HepG2 (cell line): ENCODE data around the gene TMEM141. TPM values are rescaled to one million over a fixed set of nuclear protein-coding genes. Genes with fewer than 3 reads are reported as not detected.

Source experiments
- ARID2 ChIP-seq: sonication (generic); formaldehyde crosslinking; IDR thresholded peaks from 2 replicates; pipeline ENCODE4 v1.8.1; 2022; ENCODE audit warnings: mild to moderate bottlenecking, missing genetic modification reagents, borderline replicate concordance
- BRCA1 ChIP-seq: sonication (generic); formaldehyde crosslinking; IDR thresholded peaks from 2 replicates; pipeline ENCODE4 v1.4.0; 2020; ENCODE audit warnings: missing genetic modification reagents
- ELK4 ChIP-seq: sonication (generic); formaldehyde crosslinking; IDR thresholded peaks from 2 replicates; pipeline ENCODE4 v1.9.0; 2021; ENCODE audit warnings: missing genetic modification reagents, borderline replicate concordance
- GTF3A ChIP-seq: sonication (generic); formaldehyde crosslinking; conservative IDR thresholded peaks from 2 replicates; pipeline ENCODE4 v1.4.0; 2020; ENCODE audit warnings: mild to moderate bottlenecking, missing genetic modification reagents
- MIER2 ChIP-seq: IDR thresholded peaks from 2 replicates; pipeline ENCODE4 v1.6.1; 2016; ENCODE audit warnings: missing biosample characterization, missing genetic modification reagents
- MIXL1 ChIP-seq: IDR thresholded peaks from 2 replicates; pipeline ENCODE4 v1.6.1; 2016
- MTA1 ChIP-seq: sonication (generic); formaldehyde crosslinking; IDR thresholded peaks from 2 replicates; pipeline ENCODE4 v1.4.0; 2020; ENCODE audit warnings: missing genetic modification reagents, mild to moderate bottlenecking, borderline replicate concordance
- MXD4 ChIP-seq: IDR thresholded peaks from 2 replicates; pipeline ENCODE4 v1.6.1; 2016; ENCODE audit warnings: mild to moderate bottlenecking, missing biosample characterization, missing genetic modification reagents
- ONECUT2 ChIP-seq: sonication (generic); formaldehyde crosslinking; IDR thresholded peaks from 2 replicates; pipeline ENCODE4 v1.4.0; 2020; ENCODE audit warnings: missing genetic modification reagents
- PHF21A ChIP-seq: sonication (generic); formaldehyde crosslinking; IDR thresholded peaks from 2 replicates; pipeline ENCODE4 v1.5.0; 2020; ENCODE audit warnings: mild to moderate bottlenecking, missing genetic modification reagents
- SNAPC2 ChIP-seq: sonication (generic); formaldehyde crosslinking; IDR thresholded peaks from 2 replicates; pipeline ENCODE4 v1.8.1; 2022; ENCODE audit warnings: mild to moderate bottlenecking, missing genetic modification reagents
- SOX13 ChIP-seq, 3 experiments: fragments of 450-650 bp in 1 of 3; sonication (generic) in 1 of 3; formaldehyde crosslinking in 1 of 3; IDR thresholded peaks in 2 of 3; conservative IDR thresholded peaks in 1 of 3; 2 replicates each; pipeline versions ENCODE4 v1.5.0 to v1.6.1; 2016 to 2020; ENCODE audit warnings: antibody characterized with exemption in 1 of 3, mild to moderate bottlenecking in 1 of 3, missing compliant biosample characterization in 1 of 3, missing genetic modification reagents in 1 of 3, moderate library complexity in 1 of 3
- ZEB1 ChIP-seq: IDR thresholded peaks from 2 replicates; pipeline ENCODE4 v1.6.1; 2012; ENCODE audit warnings: mild to moderate bottlenecking, low read depth, inconsistent platforms; ENCODE audit not compliant: insufficient replicate concordance
- ZFP82 ChIP-seq: sonication (generic); formaldehyde crosslinking; IDR thresholded peaks from 2 replicates; pipeline ENCODE4 v1.5.1; 2020; ENCODE audit warnings: mild to moderate bottlenecking, missing genetic modification reagents, borderline replicate concordance
- ZKSCAN8 ChIP-seq: IDR thresholded peaks from 2 replicates; pipeline ENCODE4 v1.6.1; 2016; ENCODE audit warnings: borderline replicate concordance, missing genetic modification reagents, missing compliant biosample characterization
- ZMAT3 ChIP-seq: sonication (generic); formaldehyde crosslinking; conservative IDR thresholded peaks from 2 replicates; pipeline ENCODE4 v1.7.0; 2021; ENCODE audit warnings: missing genetic modification reagents
- ZNF12 ChIP-seq: sonication (generic); formaldehyde crosslinking; IDR thresholded peaks from 2 replicates; pipeline ENCODE4 v1.5.0; 2020; ENCODE audit warnings: missing genetic modification reagents
- ZNF30 ChIP-seq: sonication (generic); formaldehyde crosslinking; IDR thresholded peaks from 2 replicates; pipeline ENCODE4 v1.5.0; 2020; ENCODE audit warnings: mild to moderate bottlenecking, missing genetic modification reagents
- ZNF674 ChIP-seq: sonication (generic); formaldehyde crosslinking; IDR thresholded peaks from 2 replicates; pipeline ENCODE4 v1.5.0; 2020; ENCODE audit warnings: low read depth, mild to moderate bottlenecking, missing genetic modification reagents
- polyA plus RNA-seq, 8 experiments: library from polyadenylated mRNA; depleted of rRNA in 3 of 8; stranded (reverse) in 7 of 8; unstranded in 1 of 8; fragments of >200 nt; fragmentation: Illumina TruSeq in 4 of 8; extraction: Trizol in 4 of 8; gene quantifications; 2 replicates each; pipeline versions ENCODE4 v1.2.1 to v1.2.3, GENCODE V29; 2011 to 2016; ENCODE audit warnings: low read depth in 4 of 8, missing spikeins in 1 of 8, mixed read lengths in 1 of 8; ENCODE audit not compliant: insufficient read depth in 1 of 8
- total RNA-seq, 5 experiments: library from RNA; depleted of rRNA; stranded (reverse); fragments of >200 nt; fragmentation: Illumina TruSeq; extraction: Trizol; gene quantifications; 2 replicates each; pipeline ENCODE4 v1.2.3, GENCODE V29; 2016; ENCODE audit warnings: low read depth in 1 of 5
- TF ChIP-seq, protein P1 (sequence below): sonication (generic); formaldehyde crosslinking; IDR thresholded peaks from 2 replicates; pipeline ENCODE4 v1.4.0; 2020; ENCODE audit warnings: missing genetic modification reagents, low read depth, mild to moderate bottlenecking, borderline replicate concordance
- TF ChIP-seq, protein P2 (sequence below): IDR thresholded peaks from 2 replicates; pipeline ENCODE4 v1.6.1; 2016; ENCODE audit warnings: low read depth, borderline replicate concordance
- TF ChIP-seq, protein P3 (sequence below): sonication (generic); formaldehyde crosslinking; conservative IDR thresholded peaks from 2 replicates; pipeline ENCODE4 v1.8.1; 2023; ENCODE audit warnings: missing genetic modification reagents
- TF ChIP-seq, protein P4 (sequence below): sonication (generic); formaldehyde crosslinking; IDR thresholded peaks from 2 replicates; pipeline ENCODE4 v1.4.0; 2020; ENCODE audit warnings: mild to moderate bottlenecking, missing genetic modification reagents

TMEM141 gene
- total and polyA plus RNA-seq, 2 of the 13 experiments (the other 11 are each of a cell fraction or from before 2014, with no cell fraction given), result 81.0 to 202 TPM

- TF ChIP-seq, protein P1, sequence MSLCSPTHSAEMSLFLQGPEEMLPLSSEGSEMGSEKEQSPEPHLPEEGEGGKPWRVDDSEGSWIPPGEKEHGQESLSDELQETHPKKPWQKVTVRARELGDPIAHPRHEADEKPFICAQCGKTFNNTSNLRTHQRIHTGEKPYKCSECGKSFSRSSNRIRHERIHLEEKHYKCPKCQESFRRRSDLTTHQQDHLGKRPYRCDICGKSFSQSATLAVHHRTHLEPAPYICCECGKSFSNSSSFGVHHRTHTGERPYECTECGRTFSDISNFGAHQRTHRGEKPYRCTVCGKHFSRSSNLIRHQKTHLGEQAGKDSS (CRISPR knock-in tag), result peak; percentile 84
- peak; percentile 39; the same call in 1 of the 2 replicates for TF ChIP-seq ZNF674
- TF ChIP-seq ZMAT3, result no peak; the same call in 1 of the 2 replicates
- TF ChIP-seq, protein P2, sequence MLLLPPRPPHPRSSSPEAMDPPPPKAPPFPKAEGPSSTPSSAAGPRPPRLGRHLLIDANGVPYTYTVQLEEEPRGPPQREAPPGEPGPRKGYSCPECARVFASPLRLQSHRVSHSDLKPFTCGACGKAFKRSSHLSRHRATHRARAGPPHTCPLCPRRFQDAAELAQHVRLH (CRISPR knock-in tag), result no peak; the same call in 1 of the 2 replicates
- TF ChIP-seq, protein P3, sequence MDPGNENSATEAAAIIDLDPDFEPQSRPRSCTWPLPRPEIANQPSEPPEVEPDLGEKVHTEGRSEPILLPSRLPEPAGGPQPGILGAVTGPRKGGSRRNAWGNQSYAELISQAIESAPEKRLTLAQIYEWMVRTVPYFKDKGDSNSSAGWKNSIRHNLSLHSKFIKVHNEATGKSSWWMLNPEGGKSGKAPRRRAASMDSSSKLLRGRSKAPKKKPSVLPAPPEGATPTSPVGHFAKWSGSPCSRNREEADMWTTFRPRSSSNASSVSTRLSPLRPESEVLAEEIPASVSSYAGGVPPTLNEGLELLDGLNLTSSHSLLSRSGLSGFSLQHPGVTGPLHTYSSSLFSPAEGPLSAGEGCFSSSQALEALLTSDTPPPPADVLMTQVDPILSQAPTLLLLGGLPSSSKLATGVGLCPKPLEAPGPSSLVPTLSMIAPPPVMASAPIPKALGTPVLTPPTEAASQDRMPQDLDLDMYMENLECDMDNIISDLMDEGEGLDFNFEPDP, result no peak
- TF ChIP-seq, protein P4, sequence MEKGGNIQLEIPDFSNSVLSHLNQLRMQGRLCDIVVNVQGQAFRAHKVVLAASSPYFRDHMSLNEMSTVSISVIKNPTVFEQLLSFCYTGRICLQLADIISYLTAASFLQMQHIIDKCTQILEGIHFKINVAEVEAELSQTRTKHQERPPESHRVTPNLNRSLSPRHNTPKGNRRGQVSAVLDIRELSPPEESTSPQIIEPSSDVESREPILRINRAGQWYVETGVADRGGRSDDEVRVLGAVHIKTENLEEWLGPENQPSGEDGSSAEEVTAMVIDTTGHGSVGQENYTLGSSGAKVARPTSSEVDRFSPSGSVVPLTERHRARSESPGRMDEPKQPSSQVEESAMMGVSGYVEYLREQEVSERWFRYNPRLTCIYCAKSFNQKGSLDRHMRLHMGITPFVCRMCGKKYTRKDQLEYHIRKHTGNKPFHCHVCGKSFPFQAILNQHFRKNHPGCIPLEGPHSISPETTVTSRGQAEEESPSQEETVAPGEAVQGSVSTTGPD (CRISPR knock-in tag), result peak; percentile 85
- TF ChIP-seq ZKSCAN8 (CRISPR knock-in tag), result no peak
- no peak for TF ChIP-seq ARID2
- TF ChIP-seq MIXL1 (CRISPR knock-in tag), result peak; percentile 90
- no peak for TF ChIP-seq ONECUT2 (CRISPR knock-in tag)
- TF ChIP-seq ELK4 (CRISPR knock-in tag), result no peak
- TF ChIP-seq BRCA1 (CRISPR knock-in tag), result peak; percentile 83
- TF ChIP-seq ZNF30 (CRISPR knock-in tag), result no peak
- peak; percentile 87; the same call in 1 of the 2 replicates for TF ChIP-seq MTA1
- TF ChIP-seq ZNF12, result no peak
- TF ChIP-seq PHF21A (CRISPR knock-in tag), result peak; percentile 24; the same call in 1 of the 2 replicates
- TF ChIP-seq SNAPC2 (CRISPR knock-in tag), result peak; percentile 51; the same call in 1 of the 2 replicates
- TF ChIP-seq ZFP82 (CRISPR knock-in tag), result no peak
- peak; percentile 6; the same call in 1 of the 2 replicates for TF ChIP-seq SOX13 (IDR thresholded peaks at IDR 0.05)
- TF ChIP-seq SOX13 (CRISPR knock-in tag; conservative IDR thresholded peaks at IDR 0.05 in 1 of 2, IDR thresholded peaks at IDR 0.05 in 1 of 2), result peak in 1 of 2 experiments; percentile 62; a peak in 2 of 4 replicates
- peak; percentile 72; the same call in 1 of the 2 replicates for TF ChIP-seq MIER2 (CRISPR knock-in tag)
- TF ChIP-seq ZEB1, result no peak
- peak; percentile 62; the same call in 1 of the 2 replicates for TF ChIP-seq MXD4 (CRISPR knock-in tag)
- peak; percentile 72; the same call in 1 of the 2 replicates for TF ChIP-seq GTF3A (CRISPR knock-in tag)
These were observed 8.1 kb downstream of the TMEM141 start (continued) for GRCh38 chr9:136799079-136799853.
